ENCODE data around the gene LIFR.

Gene LIFR

DNA sequence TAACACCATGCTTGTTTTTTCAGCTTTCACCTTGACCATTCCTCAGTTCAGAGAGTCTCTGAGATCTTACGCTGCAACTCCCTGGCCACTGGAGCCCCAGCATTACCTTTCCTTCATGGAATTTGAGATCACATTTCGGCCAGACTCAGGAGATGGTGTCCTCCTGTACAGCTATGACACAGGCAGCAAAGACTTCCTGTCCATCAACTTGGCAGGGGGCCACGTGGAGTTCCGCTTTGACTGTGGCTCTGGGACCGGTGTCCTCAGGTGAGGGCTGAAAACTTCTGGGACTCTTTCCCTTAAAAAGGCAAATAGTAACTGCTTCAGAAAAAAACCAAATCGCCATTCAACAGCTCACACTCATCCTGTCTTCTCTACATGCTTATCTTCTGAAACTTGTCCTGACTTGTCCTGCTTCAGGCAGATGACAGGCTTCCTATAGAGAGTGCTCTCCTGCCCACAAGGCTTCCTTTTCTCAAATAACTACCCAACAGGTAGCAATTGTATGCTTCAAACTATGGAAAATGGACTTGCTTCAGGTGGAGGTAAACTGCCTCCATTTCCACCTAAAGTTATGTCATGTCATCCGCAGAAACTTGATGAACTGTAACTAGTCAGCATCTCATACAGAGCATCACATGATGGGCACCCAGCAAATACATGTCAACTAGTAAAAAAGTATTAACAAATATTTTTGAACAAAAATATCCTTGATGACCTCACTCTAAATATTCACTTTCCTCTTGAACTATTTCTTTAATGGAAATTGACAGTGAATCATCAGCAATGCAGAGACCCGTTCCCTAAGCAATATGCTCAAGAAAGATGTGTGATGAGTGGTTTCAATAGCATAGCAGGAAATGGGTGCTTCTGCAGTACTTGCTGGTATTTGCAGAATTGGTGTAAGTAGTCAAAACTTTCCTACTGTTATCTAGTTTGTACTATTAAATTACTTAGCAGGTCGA lies 129.2 kb downstream of the LIFR start:
- H3K4me3 ChIP-seq (replicated peaks; ENCODE audit: low read depth, low read length), result no peak overlapping the region
- no peaks in the 10 kb centered on the region for H3K36me3 ChIP-seq (ENCODE audit: control insufficient read depth, insufficient read depth, low read length)
- TF ChIP-seq, protein P1, sequence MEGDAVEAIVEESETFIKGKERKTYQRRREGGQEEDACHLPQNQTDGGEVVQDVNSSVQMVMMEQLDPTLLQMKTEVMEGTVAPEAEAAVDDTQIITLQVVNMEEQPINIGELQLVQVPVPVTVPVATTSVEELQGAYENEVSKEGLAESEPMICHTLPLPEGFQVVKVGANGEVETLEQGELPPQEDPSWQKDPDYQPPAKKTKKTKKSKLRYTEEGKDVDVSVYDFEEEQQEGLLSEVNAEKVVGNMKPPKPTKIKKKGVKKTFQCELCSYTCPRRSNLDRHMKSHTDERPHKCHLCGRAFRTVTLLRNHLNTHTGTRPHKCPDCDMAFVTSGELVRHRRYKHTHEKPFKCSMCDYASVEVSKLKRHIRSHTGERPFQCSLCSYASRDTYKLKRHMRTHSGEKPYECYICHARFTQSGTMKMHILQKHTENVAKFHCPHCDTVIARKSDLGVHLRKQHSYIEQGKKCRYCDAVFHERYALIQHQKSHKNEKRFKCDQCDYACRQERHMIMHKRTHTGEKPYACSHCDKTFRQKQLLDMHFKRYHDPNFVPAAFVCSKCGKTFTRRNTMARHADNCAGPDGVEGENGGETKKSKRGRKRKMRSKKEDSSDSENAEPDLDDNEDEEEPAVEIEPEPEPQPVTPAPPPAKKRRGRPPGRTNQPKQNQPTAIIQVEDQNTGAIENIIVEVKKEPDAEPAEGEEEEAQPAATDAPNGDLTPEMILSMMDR (IDR thresholded peaks at IDR 0.05; ENCODE audit: insufficient read depth, low read length, poor library complexity, severe bottlenecking), result no peak
- no peak for DNase-seq (ENCODE audit: extremely low read depth, insufficient read length)
- H3K27me3 ChIP-seq (replicated peaks; ENCODE audit: control insufficient read depth, insufficient read depth, low read length), result no peaks in the 10 kb centered on the region

DNA sequence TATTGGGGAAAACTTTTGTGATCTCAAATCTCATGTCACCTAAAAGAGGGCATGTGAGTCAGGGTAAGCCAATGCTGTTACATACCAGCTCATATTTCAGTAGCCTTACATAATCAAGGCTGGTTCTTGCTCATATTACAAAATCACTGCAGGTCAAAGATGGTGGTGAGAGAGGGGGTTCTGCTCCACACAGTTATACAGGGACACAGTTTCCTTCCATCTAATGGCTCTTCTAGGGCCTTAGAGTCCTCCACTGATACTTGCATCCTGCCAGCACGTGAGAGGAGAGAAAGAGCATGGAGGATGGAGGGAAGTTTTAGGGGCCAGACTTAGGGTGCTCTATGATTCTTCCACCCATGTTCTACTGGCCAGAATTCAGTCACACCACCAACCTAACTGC lies 130.0 kb downstream of the LIFR start:
- DNase-seq (ENCODE audit: extremely low read depth, insufficient read length), result no peak
- H3K27me3 ChIP-seq (replicated peaks; ENCODE audit: control insufficient read depth, insufficient read depth, low read length), result peaks cover 1% of the 10 kb centered on the region; the same call in 1 of the 2 replicates
- TF ChIP-seq, protein P1 (IDR thresholded peaks at IDR 0.05; ENCODE audit: insufficient read depth, low read length, poor library complexity, severe bottlenecking), result no peak
- no peak overlapping the region for H3K4me3 ChIP-seq (replicated peaks; ENCODE audit: low read depth, low read length)
- no peaks in the 10 kb centered on the region for H3K36me3 ChIP-seq (ENCODE audit: control insufficient read depth, insufficient read depth, low read length)
